ENCODE measurements around the gene IPO9. TPM values are rescaled to one million over a fixed set of nuclear protein-coding genes. Genes with fewer than 3 reads are reported as not detected.

IPO9 gene
- total RNA-seq, 1 experiment from 2014 or later: 106 TPM

- Histone ChIP-seq H3K27me3 (ENCODE audit: control insufficient read depth, insufficient read depth, low read length) (no peaks in the 10 kb centered on the region), H3K4me1 (ENCODE audit: control insufficient read depth, insufficient read depth, low read length) (peaks cover 7% of the 10 kb centered on the region; the same call in 1 of the 2 replicates), H3K4me3 (ENCODE audit: low read depth in 2 of 2, low read length in 2 of 2) (no peak overlapping the region), H3K9me3 (ENCODE audit: control insufficient read depth, insufficient read depth, low read depth, low read length) (no peaks in the 10 kb centered on the region), H3K36me3 (ENCODE audit: control insufficient read depth, insufficient read depth, low read length) (no peaks in the 10 kb centered on the region), H3K27ac (ENCODE audit: low read length) (no peak overlapping the region)
- DNase-seq (ENCODE audit: low read depth, low spot score) (no peak), ATAC-seq (no peak)
- TF ChIP-seq SIN3A (IDR thresholded peaks at IDR 0.05; ENCODE audit: borderline replicate concordance, insufficient read depth, low read depth, low read length): no peak
- TF ChIP-seq REST (IDR thresholded peaks at IDR 0.05; ENCODE audit: insufficient read depth in 1 of 2, low read depth in 2 of 2, low read length in 1 of 2): no peak
- no peak for TF ChIP-seq POLR2AphosphoS5 (IDR thresholded peaks at IDR 0.05; ENCODE audit: low read depth, low read length)
- TF ChIP-seq CTCF (IDR thresholded peaks at IDR 0.05): no peak
- BruUV-seq (replicated peaks): no TSS peak
- intact Hi-C loops (cut with micrococcal nuclease; ENCODE audit: unreplicated experiment) (no loop called here), in situ Hi-C loops (cut with HindIII; ENCODE audit: low pct_unique_long_range_greater_than_20kb, low sequenced_read_pairs) (no loop called here)
- CTCF ChIA-PET: no interaction called here
- POLR2A ChIA-PET: no interaction called here
Measured at GRCh38 chr1:201782353-201782752, 46.6 kb upstream of the IPO9 start.

DNA sequence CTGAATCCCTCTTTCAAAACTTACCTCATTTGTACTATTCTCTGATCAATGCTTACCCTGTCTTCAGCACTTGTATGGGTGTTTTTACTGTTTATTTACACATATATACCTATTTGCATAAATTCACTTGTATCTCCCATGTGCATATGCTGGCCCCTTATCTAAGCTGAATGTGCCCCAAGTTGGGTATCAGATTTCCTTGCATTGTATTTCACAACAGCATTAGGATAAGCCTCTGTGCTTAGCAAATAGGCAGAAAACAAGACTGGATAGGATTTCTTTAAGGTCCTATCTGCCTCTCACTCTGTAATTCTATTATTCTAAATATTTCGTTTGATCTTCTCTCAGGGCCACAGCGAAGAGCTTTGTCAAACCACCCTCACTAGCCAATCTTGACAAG is 45.9 kb upstream of the IPO9 start:
- Histone ChIP-seq H3K27me3 (ENCODE audit: control insufficient read depth, insufficient read depth, low read length) (no peaks in the 10 kb centered on the region), H3K27ac (ENCODE audit: low read length) (no peak overlapping the region), H3K36me3 (ENCODE audit: control insufficient read depth, insufficient read depth, low read length) (no peaks in the 10 kb centered on the region), H3K4me1 (ENCODE audit: control insufficient read depth, insufficient read depth, low read length) (peaks cover 6% of the 10 kb centered on the region; the same call in 1 of the 2 replicates), H3K9me3 (ENCODE audit: control insufficient read depth, insufficient read depth, low read depth, low read length) (no peaks in the 10 kb centered on the region), H3K4me3 (ENCODE audit: low read depth in 2 of 2, low read length in 2 of 2) (no peak overlapping the region)
- no peak for DNase-seq (ENCODE audit: low read depth, low spot score)
- in situ Hi-C loops (cut with HindIII; ENCODE audit: low pct_unique_long_range_greater_than_20kb, low sequenced_read_pairs): no loop called here
- intact Hi-C loops (cut with micrococcal nuclease; ENCODE audit: unreplicated experiment): no loop called here
- TF ChIP-seq CTCF (IDR thresholded peaks at IDR 0.05) (no peak), TCF7L2 (IDR thresholded peaks at IDR 0.05; ENCODE audit: low read depth, low read length) (no peak), SIN3A (IDR thresholded peaks at IDR 0.05; ENCODE audit: borderline replicate concordance, insufficient read depth, low read depth, low read length) (no peak), POLR2AphosphoS5 (IDR thresholded peaks at IDR 0.05; ENCODE audit: low read depth, low read length) (no peak), REST (IDR thresholded peaks at IDR 0.05; ENCODE audit: insufficient read depth in 1 of 2, low read depth in 2 of 2, low read length in 1 of 2) (no peak)
- BruUV-seq (replicated peaks): no TSS peak
- CTCF ChIA-PET: interaction anchor here (0.7 to 1.3 kb wide), 2 partner anchors 74 to 423 kb away, joined by 3 to 4 read pairs; no protein-coding TSS in a partner anchor
- ATAC-seq: no peak
- POLR2A ChIA-PET: no interaction called here
